Activated T-cell treated with anti-CD3 and anti-CD28 coated beads, Interleukin-2, amount 50 U/mL, for 24 hours (primary cell): ENCODE measurements around the gene ARAP2.
A peak's percentile ranks its signal among the peaks of the same experiment; 100 is the strongest.
"Not testable (repeated sequence)": the region's sequence is repeated elsewhere in the genome, so short reads cannot be mapped to it uniquely, and the experiment has no call there.

Experiments
- DNase-seq: peaks from one replicate; pipeline ENCODE4 v3.0.0-alpha.2; 2020
- H3K27ac Mint-ChIP-seq: 2 replicates; pipeline ENCODE4 v1.8.0; 2020; ENCODE audit warnings: mild to moderate bottlenecking, mixed read lengths
- H3K27me3 Mint-ChIP-seq: 2 replicates; pipeline ENCODE4 v1.8.0; 2020; ENCODE audit warnings: mixed read lengths
- H3K36me3 Mint-ChIP-seq: 2 replicates; pipeline ENCODE4 v1.8.0; 2020; ENCODE audit warnings: low read depth, mixed read lengths
- H3K4me1 Mint-ChIP-seq: 2 replicates; pipeline ENCODE4 v1.8.0; 2020; ENCODE audit warnings: low read depth, mixed read lengths
- H3K4me3 Mint-ChIP-seq: 2 replicates; pipeline ENCODE4 v1.8.0; 2020; ENCODE audit warnings: mild to moderate bottlenecking, moderate library complexity, mixed read lengths
- H3K9me3 Mint-ChIP-seq: 2 replicates; pipeline ENCODE4 v1.8.0; 2020; ENCODE audit warnings: mixed read lengths

ARAP2 gene

DNA sequence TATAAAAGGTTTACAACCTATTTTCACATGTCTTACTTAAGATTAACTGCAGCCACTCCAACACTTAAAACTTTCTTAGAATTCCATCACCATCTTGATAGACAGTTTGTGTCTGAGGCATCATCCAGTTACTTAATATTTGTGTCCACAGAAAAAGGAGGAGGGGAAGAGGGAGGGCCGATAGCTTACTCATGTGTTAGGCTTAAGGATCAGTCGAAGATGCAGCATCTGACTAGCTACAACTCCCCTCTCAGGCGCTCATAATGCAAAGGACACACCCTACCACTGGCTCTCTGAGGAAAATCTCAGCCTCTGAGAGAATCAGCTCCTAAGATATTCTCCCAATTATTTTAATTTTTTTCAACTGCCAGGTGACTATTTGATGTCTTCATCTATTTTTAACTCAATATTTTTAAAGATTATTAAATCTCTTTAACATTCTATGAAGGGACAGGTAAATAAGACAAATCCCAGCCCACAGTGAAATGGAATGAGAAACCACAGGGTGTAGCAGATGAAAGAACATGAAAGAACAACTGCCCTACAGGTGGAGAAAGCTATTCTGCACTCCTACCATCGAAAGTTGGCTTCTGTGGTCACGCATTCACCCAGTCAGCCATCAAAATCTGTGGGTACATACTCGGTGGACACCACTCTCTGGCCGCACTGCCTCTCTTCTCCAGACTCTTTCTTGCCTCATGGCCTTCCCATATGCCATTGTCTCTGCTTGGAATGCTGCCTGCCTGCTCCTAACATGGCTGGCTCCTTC lies 48.0 kb downstream of the ARAP2 start:
- Mint-ChIP-seq H3K27ac (no peak overlapping the region), H3K9me3 (no peaks in the 10 kb centered on the region)

DNA sequence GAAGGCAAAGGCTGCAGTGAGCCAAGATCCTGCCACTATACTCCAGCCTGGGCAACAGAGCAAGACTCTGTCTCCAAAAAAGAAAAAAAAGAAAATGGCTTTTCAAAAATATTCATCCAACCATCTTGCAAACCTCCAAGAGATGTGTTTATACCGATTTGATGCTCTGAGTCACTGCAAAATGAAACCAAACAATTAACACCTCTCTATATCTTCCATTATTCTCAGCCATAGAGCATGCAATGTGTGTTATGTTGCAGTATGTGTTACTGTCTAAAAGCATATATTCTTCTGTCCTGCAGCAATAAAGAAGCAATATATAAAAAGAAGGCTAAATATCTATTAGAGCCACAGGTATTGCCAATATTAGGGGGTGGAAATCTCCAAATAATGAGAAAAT lies 51.4 kb downstream of the ARAP2 start:
- H3K9me3 Mint-ChIP-seq, result no peaks in the 10 kb centered on the region
- no peak for DNase-seq
- H3K4me3 Mint-ChIP-seq, result no peak overlapping the region
- H3K4me1 Mint-ChIP-seq, result peaks cover 49% of the 10 kb centered on the region
- H3K27ac Mint-ChIP-seq, result no peak overlapping the region
- no peaks in the 10 kb centered on the region for H3K27me3 Mint-ChIP-seq
- H3K36me3 Mint-ChIP-seq, result peaks cover 35% of the 10 kb centered on the region

More for the DNA sequence above, 48.0 kb downstream of the ARAP2 start:
- no peak for DNase-seq
- Mint-ChIP-seq H3K4me1 (peaks cover 30% of the 10 kb centered on the region), H3K27me3 (no peaks in the 10 kb centered on the region), H3K36me3 (peaks cover 47% of the 10 kb centered on the region), H3K4me3 (no peak overlapping the region)

DNA sequence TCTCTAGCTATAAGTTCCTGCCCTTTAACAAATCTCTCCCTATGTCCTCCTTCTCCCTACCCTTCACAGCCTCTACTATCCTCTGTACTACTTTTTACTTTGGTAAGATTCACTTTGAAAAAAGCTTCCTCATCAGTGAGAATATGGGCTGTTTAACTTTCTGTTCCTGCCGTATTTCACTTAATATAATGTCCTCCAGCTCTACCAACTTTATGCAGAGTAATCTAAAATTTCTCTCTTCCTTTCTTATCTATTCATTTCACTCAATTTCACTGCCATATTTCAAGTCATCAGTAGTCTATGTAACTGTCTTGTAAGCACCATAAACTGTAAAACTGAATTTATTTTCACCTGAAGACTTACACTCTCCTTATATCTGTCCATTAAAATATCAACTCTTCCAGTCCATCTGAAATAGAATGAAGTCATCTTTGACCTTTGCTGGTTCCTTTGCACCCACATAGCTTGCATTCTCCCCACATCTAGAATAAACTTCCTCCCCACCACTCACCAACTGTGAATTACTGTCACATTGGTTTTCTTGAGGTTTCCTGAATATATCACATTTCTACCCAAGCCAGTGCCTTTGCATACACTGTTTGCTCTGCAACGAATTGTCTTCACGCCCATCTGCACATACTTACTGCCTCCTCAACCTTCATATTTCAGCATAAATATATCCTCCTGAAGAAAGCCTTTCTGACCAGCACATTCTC lies 54.6 kb downstream of the ARAP2 start:
- DNase-seq, result no peak

DNA sequence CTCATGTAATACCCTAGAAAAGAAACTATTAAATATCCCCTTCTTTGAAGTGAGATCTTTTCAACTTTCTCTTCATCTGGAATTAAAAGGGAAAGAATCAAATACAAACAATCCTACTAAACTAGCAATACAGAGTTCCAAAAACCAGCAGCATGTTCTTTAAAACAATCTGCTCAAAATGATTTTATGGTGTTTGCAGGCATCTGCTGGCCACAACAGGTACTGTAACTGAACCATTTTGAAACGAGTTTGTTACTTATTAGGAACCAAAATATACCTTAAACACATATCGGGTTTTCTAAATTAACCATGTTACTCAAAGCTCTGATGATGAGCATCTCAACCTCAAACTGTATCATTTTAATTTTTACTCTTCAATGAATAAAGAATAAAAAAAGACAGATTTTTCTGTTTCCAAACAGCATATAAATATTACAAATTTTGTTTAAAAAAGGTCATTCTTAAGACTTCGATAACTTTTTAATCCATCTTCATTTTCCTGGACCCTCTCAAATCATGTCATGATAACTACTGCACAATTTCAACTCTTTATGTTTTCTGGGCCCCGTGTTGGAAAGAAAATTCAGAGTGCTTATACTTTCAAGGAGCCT lies 56.5 kb downstream of the ARAP2 start:
- no peaks in the 10 kb centered on the region for H3K9me3 Mint-ChIP-seq
- H3K4me1 Mint-ChIP-seq, result peaks cover 27% of the 10 kb centered on the region
- H3K4me3 Mint-ChIP-seq, result no peak overlapping the region
- peaks cover 61% of the 10 kb centered on the region for H3K36me3 Mint-ChIP-seq
- no peaks in the 10 kb centered on the region for H3K27me3 Mint-ChIP-seq
- H3K27ac Mint-ChIP-seq, result no peak overlapping the region
- DNase-seq, result no peak

More for the DNA sequence above, 54.6 kb downstream of the ARAP2 start:
- Mint-ChIP-seq H3K36me3 (peaks cover 55% of the 10 kb centered on the region), H3K27me3 (no peaks in the 10 kb centered on the region), H3K4me3 (no peak overlapping the region), H3K9me3 (no peaks in the 10 kb centered on the region), H3K4me1 (peaks cover 32% of the 10 kb centered on the region), H3K27ac (peak overlapping the region; percentile 68)

DNA sequence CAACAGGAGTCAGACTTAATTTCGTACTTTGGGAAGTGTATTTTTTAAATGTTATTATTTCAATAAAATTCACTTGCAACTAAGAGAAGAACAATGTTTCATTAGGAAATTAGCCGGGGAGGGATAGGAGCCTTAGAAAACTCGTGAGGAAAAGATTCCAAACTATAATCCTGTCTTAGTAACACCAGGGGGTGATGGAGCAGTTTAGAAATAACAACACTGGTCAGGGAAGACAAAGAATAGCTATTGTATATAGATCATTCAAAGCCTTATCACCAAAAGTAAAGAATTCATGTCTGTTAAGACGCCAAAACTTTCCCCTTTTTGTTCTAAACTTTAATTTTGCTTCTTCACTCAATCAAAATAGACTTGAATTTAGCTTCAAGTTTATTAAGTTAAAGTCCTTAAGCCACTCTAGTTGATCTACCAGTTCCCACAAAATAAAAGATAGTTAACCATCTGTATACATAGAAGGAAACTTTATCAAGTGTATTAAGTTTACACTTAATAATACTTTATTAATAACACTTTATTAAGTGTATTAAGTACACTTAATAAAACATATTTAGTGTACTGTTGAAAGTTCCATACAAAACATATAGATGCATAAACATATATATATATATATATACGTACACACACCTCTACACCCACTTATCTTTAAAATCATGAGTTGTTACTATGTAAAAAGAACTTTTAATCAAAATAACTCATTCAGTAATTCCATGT lies 60.5 kb downstream of the ARAP2 start:
- no peaks in the 10 kb centered on the region for H3K27me3 Mint-ChIP-seq
- H3K4me3 Mint-ChIP-seq, result no peak overlapping the region
- H3K4me1 Mint-ChIP-seq, result peaks cover 2% of the 10 kb centered on the region
- peaks cover 71% of the 10 kb centered on the region for H3K36me3 Mint-ChIP-seq
- H3K9me3 Mint-ChIP-seq, result no peaks in the 10 kb centered on the region
- H3K27ac Mint-ChIP-seq, result peak overlapping the region; percentile 17
- no peak for DNase-seq

DNA sequence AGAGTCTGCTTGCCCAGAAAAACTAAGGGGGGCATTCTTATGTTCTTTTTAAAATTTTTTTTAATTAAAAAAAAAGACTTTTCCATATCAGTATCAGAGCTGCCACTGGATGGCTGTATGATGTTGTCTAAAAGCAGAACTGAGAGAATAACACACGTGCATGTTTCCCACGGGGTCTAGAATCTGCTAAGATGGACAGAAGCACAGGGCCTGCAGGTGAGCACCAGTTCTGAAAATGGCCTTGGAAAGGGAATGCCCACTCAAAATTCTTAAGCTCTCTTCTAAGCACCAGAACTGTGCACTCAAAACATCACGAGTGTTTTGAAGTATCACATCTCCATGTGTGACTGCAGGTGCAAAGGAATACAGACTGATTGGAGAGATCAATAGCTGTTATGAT lies 61.1 kb downstream of the ARAP2 start:
- no peaks in the 10 kb centered on the region for H3K9me3 Mint-ChIP-seq
- H3K27ac Mint-ChIP-seq, result no peak overlapping the region
- H3K27me3 Mint-ChIP-seq, result no peaks in the 10 kb centered on the region
- no peak overlapping the region for H3K4me3 Mint-ChIP-seq
- H3K4me1 Mint-ChIP-seq, result peaks cover 1% of the 10 kb centered on the region
- DNase-seq, result no peak
- H3K36me3 Mint-ChIP-seq, result peaks cover 77% of the 10 kb centered on the region

DNA sequence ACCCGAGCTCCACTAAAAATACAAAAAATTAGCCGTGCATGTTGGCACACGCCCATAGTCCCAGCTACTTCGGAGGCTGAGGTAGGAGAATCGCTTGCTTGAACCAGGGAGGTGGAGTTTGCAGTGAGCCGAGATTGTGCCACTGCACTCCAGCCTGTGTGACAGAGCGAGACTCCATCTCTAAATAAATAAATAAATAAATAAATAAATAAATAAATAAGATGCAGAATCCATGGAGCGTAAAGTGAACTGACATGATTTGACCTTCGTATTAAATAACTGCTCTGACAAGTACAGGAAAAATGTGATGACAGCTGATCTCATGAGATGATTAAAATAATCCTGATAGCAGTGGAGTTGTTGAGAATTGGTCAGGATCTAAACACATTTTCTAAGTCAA lies 62.0 kb downstream of the ARAP2 start:
- H3K36me3 Mint-ChIP-seq, result peaks cover 81% of the 10 kb centered on the region

DNA sequence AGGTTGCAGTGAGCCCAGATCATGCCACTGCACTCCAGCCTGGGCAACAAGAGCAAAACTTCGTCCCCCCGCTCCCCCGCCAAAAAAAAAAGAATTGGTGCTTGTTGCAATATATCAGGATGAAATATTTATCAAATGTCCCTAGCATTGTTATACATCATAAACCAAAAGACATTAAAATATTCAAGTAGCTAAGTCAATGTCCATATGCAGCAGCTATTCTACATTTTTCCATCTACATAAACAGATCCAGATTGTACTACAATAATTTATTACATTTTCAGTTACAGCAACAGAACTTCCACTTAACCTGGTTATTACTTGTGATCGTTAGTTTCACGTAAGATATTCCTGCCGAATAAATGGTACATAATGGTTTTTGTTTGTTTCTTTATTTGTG lies 64.1 kb downstream of the ARAP2 start:
- Mint-ChIP-seq H3K27ac (no peak overlapping the region), H3K4me3 (no peak overlapping the region), H3K27me3 (no peaks in the 10 kb centered on the region), H3K4me1 (peaks cover 1% of the 10 kb centered on the region), H3K36me3 (peaks cover 76% of the 10 kb centered on the region), H3K9me3 (no peaks in the 10 kb centered on the region)
- no peak for DNase-seq

More for the DNA sequence above, 62.0 kb downstream of the ARAP2 start:
- H3K4me3 Mint-ChIP-seq, H3K9me3 Mint-ChIP-seq, H3K4me1 Mint-ChIP-seq, DNase-seq, H3K27me3 Mint-ChIP-seq: not testable (repeated sequence)
- H3K27ac Mint-ChIP-seq, result peak overlapping the region; percentile 1

DNA sequence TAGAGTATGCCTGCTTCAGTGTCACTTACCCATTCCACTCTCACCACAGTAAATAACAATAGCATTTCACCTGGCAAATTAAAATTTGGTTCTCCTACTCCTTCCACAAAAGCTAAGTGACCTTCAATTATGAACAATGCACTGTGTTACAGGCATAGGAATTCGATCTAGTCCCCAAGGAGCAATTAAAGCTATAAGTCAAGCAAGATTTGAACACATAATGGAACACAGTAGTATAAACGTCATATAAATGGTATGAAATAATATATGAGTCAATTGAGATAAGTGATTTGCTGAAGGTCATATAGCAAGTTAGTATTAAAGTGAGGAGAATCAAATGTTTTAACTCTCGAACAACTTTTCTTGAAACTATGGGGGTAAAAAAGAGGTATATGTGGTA lies 65.8 kb downstream of the ARAP2 start:
- no peak for DNase-seq
- Mint-ChIP-seq H3K4me1 (peaks cover 8% of the 10 kb centered on the region), H3K9me3 (no peaks in the 10 kb centered on the region), H3K27me3 (no peaks in the 10 kb centered on the region), H3K4me3 (no peak overlapping the region), H3K36me3 (peaks cover 76% of the 10 kb centered on the region), H3K27ac (no peak overlapping the region)

DNA sequence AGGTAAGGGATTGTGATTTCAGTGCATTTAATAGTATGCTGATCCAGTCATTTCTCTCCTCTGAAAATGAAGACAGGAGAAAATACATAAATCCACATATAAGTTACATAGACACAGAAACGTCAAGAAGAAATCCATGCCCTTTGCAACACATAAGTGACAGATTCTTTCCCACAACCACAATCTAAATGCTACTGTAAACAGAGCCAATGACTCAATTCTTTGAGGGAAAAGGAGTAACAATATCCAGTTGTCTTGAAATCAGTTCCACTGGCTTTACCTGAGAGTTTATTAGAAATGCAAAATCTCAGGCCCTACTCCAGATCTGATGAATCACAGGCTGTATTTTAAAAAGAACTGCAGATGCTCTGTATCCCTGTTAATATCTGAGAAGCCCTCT lies 66.4 kb downstream of the ARAP2 start:
- Mint-ChIP-seq H3K27me3 (no peaks in the 10 kb centered on the region), H3K4me1 (peaks cover 8% of the 10 kb centered on the region), H3K4me3 (no peak overlapping the region), H3K36me3 (peaks cover 74% of the 10 kb centered on the region), H3K27ac (no peak overlapping the region), H3K9me3 (no peaks in the 10 kb centered on the region)
- no peak for DNase-seq

DNA sequence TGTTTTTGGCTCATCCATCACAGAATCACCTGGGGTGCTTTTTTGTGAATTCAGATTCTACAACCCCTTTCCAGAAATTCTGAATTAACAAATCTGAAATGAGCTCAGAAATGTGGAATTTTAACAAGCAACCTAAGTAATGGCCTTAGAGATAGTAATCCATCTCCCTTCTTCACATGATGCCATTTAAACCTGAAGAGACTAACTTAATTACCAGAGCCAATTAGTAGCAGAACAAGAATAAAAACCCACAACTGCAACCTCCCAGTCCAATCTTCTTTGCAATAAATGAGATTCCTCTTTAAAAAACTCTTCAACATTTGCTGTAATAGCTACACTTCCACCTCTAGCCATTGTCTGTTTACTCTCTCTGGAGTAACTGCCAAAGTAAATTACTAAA lies 69.7 kb downstream of the ARAP2 start:
- Mint-ChIP-seq H3K27ac (peak overlapping the region; percentile 14), H3K36me3 (peaks cover 75% of the 10 kb centered on the region)

DNA sequence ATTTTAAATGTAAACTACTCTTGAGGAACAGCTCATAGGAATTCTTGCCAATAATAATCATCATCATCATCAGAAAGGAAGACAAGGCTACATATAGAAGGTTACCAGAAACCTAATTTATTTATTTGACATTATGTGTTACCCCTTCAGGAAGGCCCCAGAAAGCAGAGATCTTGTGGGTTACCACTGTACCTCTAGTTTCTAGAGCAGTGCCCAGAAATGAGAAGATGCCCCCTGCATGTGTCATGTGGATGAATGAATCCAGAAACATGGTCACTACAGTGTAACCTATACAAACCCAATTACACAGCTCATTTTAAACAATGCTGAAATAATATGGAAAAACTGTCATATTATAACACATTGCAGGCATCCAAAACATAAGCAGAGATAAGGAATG lies 70.4 kb downstream of the ARAP2 start:
- no peak for DNase-seq
- H3K4me3 Mint-ChIP-seq, result no peak overlapping the region
- no peaks in the 10 kb centered on the region for H3K27me3 Mint-ChIP-seq
- H3K36me3 Mint-ChIP-seq, result peaks cover 72% of the 10 kb centered on the region
- no peak overlapping the region for H3K27ac Mint-ChIP-seq
- H3K9me3 Mint-ChIP-seq, result no peaks in the 10 kb centered on the region
- H3K4me1 Mint-ChIP-seq, result peaks cover 13% of the 10 kb centered on the region

More for the DNA sequence above, 69.7 kb downstream of the ARAP2 start:
- Mint-ChIP-seq H3K4me3 (no peak overlapping the region), H3K27me3 (no peaks in the 10 kb centered on the region), H3K9me3 (no peaks in the 10 kb centered on the region), H3K4me1 (peaks cover 9% of the 10 kb centered on the region)
- no peak for DNase-seq

DNA sequence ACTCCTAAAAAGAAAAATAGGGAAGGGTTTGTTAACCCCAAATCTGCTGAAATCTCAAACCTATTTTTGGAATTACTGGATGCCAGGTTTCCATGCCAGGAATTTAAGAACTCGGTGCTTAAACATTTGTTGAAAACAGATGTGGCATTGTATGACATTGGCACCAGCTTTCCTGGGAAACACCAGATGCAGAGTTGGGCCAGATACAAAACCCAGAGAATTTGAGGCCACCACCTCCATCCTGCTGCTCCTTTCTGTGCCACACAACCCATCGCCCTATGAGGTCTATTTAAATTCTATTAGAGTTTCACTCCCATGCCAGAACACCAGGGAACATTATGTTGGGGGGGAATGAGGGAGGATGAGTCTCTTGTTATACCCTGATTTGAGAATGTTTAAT lies 71.7 kb downstream of the ARAP2 start:
- H3K27ac Mint-ChIP-seq, result no peak overlapping the region
- no peak overlapping the region for H3K4me3 Mint-ChIP-seq
- no peaks in the 10 kb centered on the region for H3K27me3 Mint-ChIP-seq
- no peaks in the 10 kb centered on the region for H3K9me3 Mint-ChIP-seq
- H3K36me3 Mint-ChIP-seq, result peaks cover 73% of the 10 kb centered on the region
- no peak for DNase-seq
- peaks cover 25% of the 10 kb centered on the region for H3K4me1 Mint-ChIP-seq

DNA sequence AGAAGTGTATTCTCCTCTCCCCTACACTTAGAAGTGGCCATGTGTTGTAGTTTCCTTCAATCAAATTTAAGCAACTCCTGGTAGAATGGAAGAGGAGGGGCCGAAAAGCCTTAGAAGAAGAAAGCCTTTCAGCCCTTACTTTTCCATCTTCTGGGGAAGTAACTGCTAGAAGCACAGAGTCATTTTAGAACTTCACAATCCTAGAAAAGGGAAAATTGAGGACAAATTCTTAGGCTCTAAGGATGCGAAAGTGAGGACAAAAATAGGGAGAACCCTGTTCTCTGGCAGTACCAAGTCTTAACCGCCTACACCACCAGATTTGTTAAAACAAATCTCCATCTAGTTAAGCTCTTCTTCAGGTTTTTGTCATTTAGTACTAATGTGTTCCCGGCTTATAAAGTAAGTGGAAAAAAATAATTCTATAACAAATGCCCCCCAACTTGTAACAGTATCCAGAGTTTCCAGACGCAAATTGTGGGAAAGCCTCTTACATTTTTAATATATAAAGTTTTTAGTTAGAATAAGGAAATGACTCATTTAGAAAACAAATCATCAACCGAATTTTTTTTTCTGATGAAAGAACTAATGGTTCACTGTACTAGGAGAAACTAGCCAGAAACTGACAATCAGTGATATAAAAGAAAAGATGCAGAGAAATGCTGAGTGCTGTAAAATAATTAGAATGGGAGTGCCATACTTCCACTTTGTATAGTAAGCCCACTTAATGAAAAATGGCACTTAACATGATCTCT lies 76.0 kb downstream of the ARAP2 start:
- Mint-ChIP-seq H3K9me3 (no peaks in the 10 kb centered on the region), H3K27ac (no peak overlapping the region), H3K36me3 (peaks cover 70% of the 10 kb centered on the region), H3K27me3 (no peaks in the 10 kb centered on the region), H3K4me3 (no peak overlapping the region), H3K4me1 (peaks cover 23% of the 10 kb centered on the region)
- no peak for DNase-seq
